GM06990 (cell line): ENCODE data around the gene SRSF7.

Source experiments
- DNase-seq: peaks from one replicate; pipeline ENCODE4 v3.0.0-alpha.2; 2011; ENCODE audit not compliant: insufficient read length; ENCODE audit errors: extremely low read depth
- H3K27me3 ChIP-seq: replicated peaks from 2 replicates; pipeline ENCODE4 v1.6.0; 2011; ENCODE audit warnings: low read length; ENCODE audit not compliant: control insufficient read depth, insufficient read depth
- H3K36me3 ChIP-seq: 2 replicates; pipeline ENCODE4 v1.5.1; 2011; ENCODE audit warnings: low read length; ENCODE audit not compliant: control insufficient read depth, insufficient read depth
- H3K4me3 ChIP-seq: replicated peaks from 2 replicates; pipeline ENCODE4 v1.5.1; 2011; ENCODE audit warnings: low read depth, mild to moderate bottlenecking, control low read depth, low read length
- CTCF ChIP-seq: IDR thresholded peaks from 2 replicates; pipeline ENCODE4 v1.5.1; 2011; ENCODE audit warnings: low read length, control low read depth, mild to moderate bottlenecking, inconsistent platforms; ENCODE audit not compliant: insufficient read depth, poor library complexity, severe bottlenecking

Gene SRSF7

GRCh38 chr2:38745267-38745666, 5.9 kb downstream of the SRSF7 start:
- no peak for DNase-seq
- H3K36me3 ChIP-seq, result peaks cover 23% of the 10 kb centered on the region
- no peak overlapping the region for H3K4me3 ChIP-seq
- no peaks in the 10 kb centered on the region for H3K27me3 ChIP-seq
- TF ChIP-seq CTCF, result no peak

GRCh38 chr2:38744399-38744780, 6.8 kb downstream of the SRSF7 start:
- no peak for TF ChIP-seq CTCF
- Histone ChIP-seq H3K36me3 (peaks cover 23% of the 10 kb centered on the region), H3K27me3 (no peaks in the 10 kb centered on the region), H3K4me3 (no peak overlapping the region)
- DNase-seq, result no peak

DNA sequence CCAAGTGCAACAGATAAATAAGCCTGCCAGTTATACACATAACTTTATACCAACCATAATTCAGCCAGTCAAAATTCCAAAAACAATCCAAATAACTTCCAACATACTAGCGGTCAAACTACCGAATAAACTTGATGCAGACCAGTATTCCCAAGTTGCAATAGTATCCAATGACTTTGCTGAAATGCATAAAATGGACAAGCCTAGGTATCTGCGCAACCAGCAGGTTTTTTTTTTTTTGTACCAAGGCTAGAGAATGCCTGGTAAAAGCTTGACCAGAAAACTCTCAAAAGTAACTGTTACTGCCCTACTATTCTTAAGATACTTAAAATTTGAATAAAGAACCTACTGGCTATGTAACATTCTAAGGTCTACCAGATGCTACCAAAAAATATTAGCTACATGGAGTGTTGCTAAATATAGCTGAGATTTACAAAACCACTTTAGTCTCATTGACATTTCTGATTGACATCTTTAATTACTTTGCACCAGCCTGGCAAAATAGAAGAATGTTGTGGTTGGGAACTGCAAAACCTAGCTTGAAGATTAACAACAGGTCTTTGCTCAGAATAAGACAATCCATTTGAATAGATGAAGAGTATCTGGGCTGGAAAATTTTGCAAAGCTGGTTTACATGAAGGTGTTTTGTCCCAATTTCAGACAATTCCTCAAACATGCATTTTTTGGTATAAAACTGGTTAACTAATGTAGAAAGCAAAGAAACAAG, 7.3 kb downstream of the SRSF7 start:
- TF ChIP-seq CTCF, result no peak
- Histone ChIP-seq H3K36me3 (peaks cover 22% of the 10 kb centered on the region), H3K27me3 (no peaks in the 10 kb centered on the region), H3K4me3 (no peak overlapping the region)
- DNase-seq, result no peak

DNA sequence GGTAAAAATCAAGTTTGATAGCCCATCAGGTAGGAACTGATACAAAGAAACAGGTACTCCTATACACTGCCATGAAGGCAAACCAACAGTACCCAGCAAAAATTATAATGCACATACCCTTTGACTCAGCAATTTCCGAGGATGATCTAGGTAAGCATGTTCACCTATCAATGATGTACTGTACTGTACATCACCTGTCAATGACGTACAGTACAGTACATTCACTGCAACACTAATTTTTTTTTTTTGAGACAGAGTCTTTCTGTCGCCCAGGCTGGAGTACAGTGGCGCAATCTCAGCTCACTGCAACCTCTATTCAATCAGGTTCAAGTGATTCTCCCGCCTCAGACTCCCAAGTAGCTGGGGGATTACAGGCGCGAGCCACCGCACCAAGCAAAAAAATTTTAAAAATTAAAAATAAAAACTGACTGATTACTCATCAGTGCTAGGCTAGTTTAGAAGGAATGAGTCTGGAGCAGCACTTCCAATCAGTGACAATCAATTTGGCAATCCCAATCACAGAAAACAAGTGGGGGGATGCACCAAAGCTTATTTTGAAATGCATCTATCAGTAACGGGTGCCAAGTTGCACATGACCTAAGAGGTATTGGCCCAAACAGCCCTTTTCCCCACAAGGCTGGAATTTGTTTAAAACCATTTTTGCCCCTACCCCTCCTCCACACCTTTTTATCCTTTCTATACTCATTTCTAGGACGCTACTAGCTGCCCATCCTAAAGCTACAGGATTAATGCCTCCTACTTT, 8.2 kb downstream of the SRSF7 start:
- Histone ChIP-seq H3K27me3 (no peaks in the 10 kb centered on the region), H3K4me3 (no peak overlapping the region), H3K36me3 (peaks cover 16% of the 10 kb centered on the region)
- TF ChIP-seq CTCF, result no peak
- no peak for DNase-seq

DNA sequence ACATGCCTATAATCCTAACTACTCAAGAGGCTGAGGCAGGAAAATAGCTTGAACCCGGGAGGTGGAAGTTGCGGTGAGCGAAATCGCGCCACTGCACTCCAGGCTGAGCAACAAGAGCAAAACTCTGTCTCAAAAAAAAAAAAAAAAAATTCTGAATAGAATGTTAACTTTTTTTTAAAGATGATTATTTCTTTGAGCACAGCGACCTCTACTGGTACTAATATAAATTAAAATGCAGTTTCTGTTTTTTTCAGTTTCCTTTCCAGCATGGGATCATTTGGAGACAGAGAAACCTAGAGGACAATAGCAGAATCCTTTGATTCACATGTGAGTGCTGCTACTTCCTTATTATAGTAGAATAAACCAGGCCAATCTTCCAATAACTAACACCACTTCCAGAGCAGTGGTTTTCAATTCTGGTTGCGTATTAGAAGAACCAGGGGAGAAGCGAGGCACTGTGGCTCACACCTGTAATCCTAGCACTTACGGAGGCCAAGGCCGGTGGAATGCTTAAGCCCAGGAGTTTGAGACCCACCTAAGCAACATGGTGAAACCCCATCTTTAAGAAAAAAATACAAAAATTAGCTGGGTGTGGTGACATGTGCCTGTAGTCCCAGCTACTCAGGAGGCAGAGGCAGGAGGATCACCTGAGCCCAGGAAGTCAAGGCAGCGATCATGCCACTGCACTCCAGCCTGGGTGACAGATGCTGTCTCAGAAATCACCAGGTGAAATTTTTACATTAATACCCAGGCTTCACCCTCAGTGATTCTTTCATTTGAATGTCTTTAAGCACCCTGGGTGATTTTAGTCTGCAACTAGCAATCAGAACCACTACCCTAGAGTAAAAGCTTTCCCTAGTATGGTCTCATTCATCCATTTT, 10.1 kb downstream of the SRSF7 start:
- Histone ChIP-seq H3K27me3 (no peaks in the 10 kb centered on the region), H3K4me3 (no peak overlapping the region), H3K36me3 (peaks cover 8% of the 10 kb centered on the region)
- no peak for TF ChIP-seq CTCF
- DNase-seq, result no peak
